SHP77 treated with DMSO at 0.1 percent for 48 hours (cell line): ENCODE measurements around the gene PRRT1B.
"Not testable (repeated sequence)": the region's sequence is repeated elsewhere in the genome, so short reads cannot be mapped to it uniquely, and the experiment has no call there.

ENCODE experiments used
- DNase-seq: peaks from one replicate; lab custom pipeline; 2025; lab: John Stamatoyannopoulos, UW

Gene PRRT1B

DNA sequence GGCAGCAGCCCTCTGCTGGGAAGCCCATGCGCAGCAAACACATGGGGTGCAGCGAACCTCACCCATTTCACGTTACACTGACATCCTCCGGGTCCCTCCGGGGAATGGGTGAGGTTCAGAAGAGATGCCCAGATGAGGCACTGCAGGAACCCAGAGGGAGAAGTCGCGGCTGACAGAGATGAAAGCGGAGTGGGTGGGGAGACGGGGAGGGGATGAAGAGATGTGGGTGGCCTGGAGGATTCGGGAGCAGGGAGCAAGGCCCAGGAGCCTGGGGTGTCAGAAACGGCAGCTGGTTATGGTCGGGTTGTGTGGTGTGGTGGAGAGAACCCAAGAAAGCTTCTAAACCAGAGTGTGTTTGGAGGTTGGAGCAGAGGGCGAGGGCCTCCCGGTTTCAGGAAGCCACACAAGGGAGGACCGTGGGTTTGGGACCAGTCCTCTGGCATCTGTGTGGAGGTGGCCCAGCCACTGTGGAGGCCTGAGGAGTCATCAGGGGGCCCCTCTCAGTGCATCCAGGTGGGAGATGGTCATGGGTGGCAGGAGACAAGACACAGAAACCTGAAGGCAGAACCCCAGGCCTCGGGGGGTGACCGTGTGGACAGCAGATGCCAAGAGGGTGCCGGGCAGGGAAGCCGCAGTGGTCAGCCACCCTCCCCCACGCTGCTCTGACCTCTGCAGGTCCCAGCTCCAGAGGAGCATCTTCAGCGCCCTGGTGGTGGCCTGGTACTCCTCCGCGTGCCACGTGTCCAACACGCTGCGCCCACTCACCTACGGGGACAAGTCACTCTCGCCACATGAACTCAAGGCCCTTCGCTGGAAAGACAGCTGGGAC lies 22.9 kb upstream of the PRRT1B start:
- DNase-seq: no peak

DNA sequence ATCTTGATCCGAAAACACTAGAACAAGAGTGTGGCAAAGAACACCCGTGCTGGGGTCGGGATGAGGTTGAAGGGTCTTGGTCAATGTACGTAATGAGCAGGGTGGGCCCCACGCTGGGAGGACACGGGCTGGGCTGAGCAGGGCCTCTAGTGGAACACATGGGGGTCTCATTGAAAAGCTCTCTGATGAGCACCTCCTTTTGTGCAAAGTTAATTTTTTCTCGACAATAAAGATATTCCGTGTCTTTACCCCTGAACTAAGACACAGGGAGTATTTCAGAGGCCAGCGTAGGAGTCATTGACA lies 22.3 kb upstream of the PRRT1B start:
- no peak for DNase-seq

DNA sequence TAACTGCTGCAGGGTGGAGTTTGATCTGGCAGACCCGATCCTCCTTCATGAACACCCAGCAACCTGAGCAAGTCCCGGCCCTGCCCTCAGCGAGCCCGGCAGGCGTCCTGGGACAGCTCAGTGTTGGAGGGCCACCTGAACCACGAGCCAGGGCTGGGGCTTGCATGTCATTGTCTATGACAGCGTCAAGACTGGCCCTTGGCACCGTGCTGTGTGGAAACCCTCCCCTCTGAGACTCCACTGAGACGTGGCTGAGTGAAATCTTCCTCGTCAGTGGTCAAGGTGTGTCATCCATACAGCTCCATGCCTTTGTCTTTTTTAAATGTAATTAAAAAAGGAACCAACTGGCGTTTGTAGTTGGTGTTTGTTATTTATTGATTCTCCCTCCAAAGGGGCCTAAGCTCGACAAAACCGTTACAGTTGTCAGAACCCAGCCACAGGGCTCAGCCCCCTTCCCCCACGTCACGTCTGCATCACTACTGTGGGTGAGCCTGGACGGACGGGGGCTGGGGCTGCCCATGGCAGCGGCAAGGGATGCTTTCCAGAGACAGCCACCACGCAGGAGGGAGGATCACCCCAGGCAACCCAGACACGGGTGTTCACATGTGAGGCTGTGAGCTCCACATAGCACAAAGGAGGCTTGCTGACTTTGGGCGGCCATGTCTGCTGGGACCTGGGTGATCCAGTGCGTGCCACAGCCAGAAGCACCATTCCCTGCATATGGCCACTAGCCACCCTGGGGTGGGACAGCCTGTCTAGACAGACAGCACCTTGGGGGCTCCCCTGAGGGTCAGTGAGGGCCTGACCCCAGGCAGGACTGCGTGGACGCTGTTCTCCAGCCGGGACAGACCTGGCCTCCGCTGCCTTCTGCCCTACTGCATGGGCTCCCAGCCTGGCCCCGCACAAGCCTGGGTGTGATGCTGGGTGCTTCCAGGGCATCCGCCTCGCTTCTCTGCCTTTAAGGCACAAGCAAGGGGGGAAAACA lies 21.6 kb upstream of the PRRT1B start:
- no peak for DNase-seq

DNA sequence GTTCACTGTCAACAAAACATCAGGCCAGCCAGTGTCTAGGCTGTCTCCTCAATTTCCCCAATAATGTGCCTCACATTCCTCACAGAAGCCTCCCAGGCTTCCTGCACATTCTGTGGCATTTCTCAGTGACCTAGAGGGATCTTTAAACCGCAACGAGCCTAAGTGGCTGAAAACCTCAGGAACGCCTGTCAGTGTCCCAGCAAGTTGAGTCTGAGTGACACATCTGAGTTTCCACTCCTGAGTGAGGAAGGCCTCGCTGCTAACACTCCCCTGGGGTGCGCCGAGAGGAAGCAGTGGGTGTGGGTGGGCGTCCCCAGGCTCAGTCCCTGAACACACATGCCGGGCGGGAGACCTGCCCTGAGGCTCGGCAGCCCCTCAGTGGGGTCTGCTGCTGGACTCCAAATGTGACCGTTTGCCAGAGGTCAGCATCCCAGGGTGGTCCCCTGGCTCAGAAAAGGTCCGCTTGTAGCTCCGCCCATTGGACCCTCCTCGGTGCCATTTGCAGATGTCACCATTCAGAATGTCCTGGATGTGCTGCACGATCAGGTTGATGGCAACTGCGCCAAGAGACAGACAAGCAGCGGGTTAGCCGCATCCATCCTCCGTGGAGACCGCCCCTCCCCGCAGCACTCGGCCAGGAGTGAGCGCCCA lies 20.5 kb upstream of the PRRT1B start:
- no peak for DNase-seq

DNA sequence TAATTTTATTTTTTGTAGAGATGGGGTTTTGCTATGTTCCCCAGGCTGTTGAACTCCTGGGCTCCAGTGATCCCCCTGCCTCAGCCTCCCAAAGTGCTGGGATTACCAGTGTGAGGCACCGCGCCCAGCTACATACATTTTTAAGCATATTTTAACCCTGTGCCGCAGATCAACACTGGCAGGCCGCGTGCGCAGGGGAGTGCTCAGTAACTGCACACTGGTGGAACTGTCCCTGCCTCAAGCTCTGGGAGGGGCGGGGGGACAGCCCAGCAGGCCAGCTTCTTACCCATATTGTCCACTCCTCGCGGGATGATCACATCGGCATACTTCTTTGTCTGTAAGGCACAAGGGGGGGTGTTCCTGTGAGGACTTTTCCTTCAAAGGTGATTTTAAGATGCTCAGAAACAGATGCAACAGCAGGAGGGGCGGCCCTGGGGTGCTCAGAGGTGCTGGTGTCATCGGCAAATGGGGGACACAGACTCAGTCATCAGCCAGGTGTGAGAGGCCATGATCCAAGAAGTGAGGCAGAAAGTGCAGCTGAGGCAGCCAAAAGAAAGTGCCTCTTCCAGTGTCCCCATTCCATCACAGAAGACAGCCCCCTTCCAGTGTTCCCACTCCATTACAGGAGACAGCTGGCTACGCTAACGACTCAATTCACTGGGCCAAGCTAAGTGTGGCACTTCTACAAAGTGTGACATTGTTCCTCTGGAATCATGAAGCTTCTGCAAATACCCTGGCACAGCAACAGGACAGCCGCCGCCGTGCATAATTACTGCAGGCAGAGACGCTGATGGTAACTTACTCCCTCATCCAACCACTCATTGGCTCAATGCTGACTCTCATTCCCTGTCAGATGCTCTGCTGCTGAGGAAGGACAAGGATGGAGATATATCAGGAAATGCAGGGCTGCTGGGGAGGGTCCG lies 19.4 kb upstream of the PRRT1B start:
- DNase-seq: no peak

DNA sequence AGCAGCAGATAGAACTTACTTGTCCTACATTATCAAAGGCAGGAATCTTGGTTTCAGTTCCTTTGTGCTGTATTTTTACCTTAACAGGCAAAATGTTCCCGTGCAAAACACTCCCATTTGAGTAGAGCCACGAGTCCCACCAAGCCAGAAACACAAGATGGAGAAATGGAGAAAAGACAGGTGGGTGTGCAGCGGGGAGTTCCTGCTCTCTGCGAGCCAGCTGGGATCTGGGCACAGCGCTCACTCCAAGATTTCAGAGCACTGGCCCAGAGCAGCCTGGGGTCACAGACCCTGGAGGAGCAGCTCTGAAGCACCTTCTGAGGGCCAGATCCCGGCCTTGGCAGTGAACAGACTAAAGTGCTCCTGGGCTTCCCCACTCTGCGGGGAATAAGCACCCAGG lies 17.1 kb upstream of the PRRT1B start:
- DNase-seq: no peak

DNA sequence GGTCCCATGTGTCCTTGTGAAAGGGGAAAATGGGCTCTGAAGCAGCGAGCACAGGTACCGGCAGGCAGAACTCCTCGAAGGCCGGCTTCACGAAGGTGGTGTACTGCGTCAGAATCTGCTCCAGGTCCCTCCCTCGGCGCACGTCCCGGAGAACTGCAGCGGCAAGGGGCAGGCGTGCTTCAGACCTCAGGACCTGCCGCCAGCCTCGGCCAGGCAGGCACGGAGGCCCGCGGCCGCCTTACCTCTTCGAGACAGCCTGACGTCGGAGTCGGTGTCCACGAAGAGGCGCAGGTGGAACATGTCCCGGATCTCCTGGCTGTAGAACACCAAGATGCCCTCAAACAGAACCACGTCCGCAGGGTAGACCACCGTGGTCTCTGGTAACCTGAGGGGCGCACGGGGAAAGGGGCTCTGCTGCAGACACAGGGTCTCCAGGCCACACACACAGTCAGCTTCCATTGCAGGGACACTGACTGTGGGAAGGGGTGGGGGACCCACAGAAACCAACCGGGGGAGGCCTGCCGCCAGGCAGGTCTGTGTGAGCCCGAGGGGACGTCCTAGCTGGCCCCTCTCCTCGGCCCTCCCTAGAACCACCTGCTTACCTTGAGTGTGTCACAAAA lies 16.3 kb upstream of the PRRT1B start:
- DNase-seq: no peak

DNA sequence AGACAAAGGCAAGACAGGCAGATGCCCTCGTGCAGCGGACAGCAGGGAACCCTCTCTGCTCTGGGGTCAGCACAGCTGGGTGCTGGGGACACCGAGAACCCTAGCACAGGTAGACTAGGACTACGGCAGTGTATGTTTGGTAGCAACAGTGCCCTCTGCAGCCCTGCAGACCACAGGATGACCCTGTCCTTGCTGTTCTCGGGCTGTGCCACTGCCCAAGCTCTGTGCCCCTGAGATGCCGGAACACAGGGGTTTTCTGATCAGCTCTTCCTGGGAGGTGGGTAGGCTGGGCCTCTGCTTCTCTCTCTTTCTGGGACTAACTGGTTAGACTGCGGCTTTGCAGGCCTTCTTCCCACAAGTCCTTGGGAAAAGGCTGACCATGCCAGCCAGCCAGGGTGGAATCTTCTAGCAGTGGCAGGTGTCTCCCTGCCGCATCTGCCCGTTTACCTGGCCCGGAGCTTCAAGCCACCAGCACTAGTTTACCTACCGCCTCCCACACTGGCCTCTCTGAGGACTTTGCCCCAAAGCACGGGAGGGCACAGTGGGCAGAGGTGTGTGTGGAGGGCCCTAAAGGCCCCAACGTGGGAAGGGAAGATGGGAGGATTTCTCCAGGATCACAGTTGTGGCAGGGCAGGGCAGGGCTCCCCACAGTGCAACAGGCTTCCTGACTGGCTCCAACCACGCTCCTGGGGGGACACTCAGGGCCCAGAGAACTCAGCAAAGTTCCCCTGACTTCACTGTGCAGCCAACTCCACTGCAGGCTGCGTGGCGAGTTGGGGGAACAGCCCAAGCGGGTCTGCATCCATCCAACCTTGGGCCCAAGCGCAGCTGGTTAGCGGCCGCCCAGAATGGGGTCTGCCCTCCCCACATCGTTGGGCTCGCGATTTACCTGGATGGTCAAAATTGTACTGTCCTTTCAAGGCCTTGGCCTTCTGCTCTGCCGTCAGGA lies 15.5 kb upstream of the PRRT1B start:
- no peak for DNase-seq

DNA sequence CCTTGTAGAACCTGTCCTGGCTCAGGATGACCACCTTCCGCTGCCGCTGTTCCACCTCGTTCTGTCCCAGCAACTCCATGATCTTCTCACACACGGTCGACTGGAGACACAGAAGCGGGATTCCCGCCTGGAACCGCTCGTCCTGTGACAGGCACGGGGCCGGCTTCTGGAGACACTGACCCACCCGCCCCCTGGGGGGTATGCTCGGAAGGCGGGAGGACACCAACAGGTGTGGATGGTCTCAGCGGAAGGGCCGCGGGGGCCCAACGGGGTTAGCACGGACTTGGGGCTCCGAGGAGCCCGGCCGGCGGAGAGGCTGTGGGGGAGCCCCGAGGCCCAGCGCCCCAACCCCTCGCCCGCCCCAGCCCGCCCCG lies 14.8 kb upstream of the PRRT1B start:
- DNase-seq: no peak

DNA sequence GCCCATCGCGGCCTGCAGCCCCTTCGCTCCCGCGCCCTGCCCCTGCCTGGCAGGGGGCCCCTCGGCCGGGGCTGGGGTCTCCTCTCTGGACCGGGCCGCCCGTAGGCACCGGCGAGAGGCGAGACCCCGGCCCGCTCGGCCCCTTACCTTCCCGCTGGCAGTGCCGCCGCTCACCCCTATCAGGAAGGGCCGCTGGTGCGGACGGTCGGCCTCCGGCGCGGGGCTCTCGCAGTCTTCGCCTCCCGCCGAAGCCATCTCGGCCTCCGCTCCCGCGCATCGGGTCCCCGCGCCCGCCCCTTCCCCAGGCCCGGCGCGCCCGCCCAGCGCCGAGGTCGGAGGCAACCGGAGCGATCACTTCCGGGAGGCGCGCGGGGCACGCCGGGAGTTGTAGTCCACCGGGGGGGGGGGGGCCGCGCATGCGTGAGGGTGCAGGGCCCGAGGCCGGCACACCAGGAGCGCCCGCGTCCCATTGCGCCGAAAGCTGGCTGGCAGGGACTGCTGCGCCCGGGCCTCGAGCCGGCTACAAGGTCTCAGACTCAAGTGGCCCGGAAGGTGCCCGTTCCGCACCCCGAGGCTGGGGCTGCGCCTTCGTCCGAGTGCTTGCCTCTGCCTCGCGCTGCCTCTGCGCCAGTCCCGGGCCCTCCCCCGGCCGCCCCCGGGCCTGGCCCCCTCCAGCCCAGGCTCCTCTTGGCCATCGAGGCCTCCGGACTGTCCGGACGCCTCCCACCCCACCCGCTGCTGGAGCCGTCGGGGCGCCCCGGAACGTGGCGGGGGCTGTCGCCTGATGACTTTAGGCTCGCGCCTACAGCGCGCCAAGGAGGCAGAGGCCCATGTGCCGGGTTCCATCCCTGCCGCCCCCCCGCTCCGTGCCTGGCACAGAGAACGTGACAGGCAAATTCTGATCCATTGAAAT lies 14.1 kb upstream of the PRRT1B start, which contains the start of gene UCK1:
Gene UCK1 (minus strand): TSS at position 344 of the 913 bp plus-strand sequence. CDS start 89 bp downstream, at position 255.
- no peak for DNase-seq

DNA sequence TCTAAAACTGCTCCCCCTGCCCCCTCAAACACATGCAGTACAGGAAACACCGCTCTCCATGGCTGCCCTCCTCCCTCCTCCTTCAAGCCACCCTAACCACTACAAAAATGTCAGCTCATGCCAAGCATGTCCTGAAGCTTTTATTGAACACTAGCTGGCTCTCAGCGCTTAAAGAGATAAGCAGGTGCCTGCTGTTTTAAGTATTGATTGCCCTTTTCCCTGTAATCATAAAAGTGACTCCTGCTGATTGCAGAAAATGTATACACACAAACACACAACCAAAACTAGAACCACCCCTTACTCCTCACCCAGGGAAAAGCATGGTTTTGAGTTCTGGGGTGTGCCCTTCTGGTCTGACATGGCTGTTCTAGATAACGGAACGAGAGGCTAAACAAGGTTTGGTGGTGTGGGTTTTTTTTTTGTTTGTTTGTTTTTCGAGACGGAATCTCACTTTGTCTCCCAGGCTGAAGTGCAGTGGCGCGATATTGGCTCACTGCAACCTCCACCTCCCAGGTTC lies 10.5 kb upstream of the PRRT1B start:
- DNase-seq: no peak

DNA sequence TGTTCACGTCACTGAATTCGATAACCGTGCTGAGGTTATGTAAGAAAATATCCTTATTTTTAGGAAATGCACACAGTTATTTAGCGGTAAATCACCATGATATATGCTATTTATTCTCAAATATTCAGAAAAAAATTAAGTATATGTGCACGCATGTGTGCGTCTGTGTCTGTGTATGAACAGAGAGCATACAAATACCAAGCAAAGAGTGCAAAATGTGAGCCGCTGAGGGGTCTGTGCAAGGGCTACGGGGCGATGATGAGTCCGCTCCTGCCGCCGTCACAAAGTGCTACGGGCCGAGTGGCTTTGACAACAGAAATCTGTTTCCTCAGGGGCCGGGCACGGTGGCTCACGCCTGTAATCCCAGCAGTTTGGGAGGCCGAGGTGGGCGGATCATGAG lies 7.4 kb upstream of the PRRT1B start:
- DNase-seq: no peak

DNA sequence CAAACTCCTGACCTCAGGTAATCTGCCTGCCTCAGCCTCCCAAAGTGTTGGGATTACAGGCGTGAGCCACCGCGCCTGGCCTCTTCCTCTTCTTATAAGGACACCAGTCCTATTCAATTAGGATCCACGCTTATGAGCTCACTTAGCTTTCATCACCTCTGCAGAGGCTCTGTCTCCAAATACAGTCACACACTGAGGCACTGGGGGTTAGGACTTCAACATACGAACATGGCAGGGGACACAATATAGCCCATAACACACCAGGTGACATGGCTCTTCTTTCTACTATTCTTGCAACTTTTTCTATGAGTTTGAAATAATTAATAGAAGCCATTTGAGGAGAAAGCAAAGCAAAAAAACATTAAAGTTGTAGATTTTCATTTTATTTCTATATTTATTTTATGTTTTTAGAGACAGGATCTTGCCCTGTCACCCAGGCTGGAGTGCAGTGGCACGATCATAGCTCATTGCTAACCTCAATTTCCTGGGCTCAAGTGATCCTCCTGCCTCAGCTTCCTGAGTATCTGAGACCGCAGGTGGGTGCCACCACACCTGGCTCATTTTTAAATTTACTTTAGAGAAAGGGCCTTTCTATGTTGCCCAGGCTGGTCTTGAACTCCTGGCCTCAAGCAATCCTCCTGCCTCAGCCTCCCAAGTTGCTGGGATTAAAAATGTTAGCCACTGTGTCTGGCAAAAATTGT lies 6.0 kb upstream of the PRRT1B start:
- DNase-seq: no peak

DNA sequence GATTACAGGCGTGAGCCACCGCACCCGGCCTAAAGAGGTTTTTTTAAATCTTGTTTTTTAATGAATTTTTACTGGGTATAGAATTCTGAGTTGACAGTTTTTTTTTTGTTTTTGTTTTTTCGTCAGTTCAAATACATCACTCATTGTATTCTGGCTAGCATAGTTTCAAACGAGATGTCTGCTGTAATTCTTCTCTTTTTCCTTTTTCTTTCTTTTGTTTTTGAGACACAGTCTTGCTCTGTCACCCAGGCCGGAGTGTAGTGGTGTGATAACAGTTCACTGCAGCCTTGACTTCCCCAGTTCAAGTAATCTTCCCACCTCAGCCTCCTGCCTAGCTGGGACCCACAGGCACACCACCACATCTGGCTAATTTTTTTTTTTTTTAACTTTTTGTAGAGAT lies 2.2 kb upstream of the PRRT1B start:
- DNase-seq: no peak

DNA sequence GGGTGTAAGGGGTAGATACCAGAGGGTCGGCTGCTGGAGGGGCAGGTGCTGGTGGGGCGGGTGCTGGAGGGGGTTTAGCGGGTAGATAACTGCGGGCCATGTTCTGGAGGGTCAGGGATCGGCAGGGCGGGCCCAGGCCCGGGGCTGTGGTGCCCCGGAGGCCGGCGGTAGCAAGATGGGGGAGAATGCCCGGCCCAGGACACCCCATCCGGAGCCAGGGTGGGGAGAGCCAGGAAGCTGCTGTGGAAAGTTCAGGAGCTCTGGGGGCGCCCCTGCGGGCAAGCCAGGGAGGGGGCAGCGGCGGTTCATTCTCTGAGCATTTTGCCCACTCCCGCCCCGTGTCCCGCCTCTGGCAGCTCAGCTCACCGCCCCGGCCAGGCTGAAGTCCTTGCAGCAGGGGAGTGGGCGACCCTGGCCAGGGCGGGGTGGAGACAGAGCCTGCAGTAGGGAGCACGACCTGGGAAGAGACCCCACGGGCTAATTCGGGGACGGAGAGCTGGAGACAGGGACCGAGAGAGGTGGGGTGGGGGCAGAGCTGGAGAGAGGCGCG lies 538 bp downstream of the PRRT1B start:
- DNase-seq: no peak

DNA sequence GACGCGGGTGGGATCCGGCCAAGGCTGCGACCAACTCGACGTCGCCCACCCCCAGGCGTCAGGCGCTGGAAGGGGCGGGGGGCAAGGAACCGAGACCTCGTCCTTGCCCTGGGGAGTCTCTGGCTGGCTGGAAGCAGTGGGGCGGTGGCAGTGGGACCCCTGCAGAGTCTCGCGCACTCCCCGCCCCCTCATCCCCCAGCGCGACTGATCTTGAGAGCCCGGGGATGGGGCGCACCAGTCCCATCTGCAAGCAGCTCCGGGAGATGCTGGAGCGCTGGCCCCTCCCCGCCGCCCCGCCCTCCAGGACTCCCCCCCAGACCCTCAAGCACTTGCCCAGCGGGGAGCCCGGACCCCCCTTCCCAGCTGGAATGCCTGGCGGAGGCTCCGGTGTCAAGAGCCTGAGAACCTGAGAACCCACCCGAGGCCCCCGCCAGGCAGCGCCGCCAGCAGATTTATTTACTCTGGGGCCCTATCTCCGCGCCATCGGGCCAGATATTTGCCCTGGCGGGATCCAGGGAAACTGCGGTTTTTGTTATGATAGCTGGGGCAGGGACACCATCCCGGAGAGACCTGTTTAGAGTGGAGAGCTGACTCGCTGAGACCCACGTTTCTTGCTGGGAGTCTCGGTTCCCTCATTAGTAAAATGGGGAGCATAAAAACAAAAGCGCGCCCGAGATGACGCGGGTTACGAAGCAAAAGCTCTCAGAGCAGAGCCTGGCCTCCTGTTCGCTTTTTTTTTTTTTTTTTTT lies 1.2 kb downstream of the PRRT1B start:
- peak; percentile 16 for DNase-seq

DNA sequence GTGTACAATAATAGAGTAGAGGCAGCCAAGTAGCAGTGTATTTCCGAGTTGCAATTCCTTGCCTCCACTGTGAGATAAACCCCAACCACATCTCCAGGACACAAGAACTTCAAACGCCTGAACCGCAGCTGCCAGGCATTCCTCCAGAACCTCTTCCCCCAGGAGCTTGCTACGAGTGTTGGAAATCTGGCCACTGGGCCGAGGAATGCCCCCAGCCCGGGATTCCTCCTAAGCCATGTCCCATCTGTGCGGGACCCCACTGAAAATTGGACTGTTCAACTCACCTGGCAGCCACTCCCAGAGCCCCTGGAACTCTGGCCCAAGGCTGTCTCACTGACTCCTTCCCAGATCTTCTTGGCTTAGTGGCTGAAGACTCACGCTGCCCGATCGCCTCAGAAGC lies 3.9 kb downstream of the PRRT1B start:
- not testable (repeated sequence) for DNase-seq
